Astrocyte of the spinal cord (primary cell): ENCODE results near the gene RPAP3.

Experiments
- DNase-seq: peaks from one replicate; pipeline ENCODE4 v3.0.0; 2011; ENCODE audit warnings: low read depth, low spot score
- H3K4me3 ChIP-seq: 2 replicates; pipeline ENCODE4 v1.5.1; 2011; ENCODE audit warnings: low read depth, mild to moderate bottlenecking, low read length, moderate library complexity
- in situ Hi-C: cut with HindIII; loops from 2 replicates; pipeline ENCODE4 v1.10.0; 2017; ENCODE audit warnings: low sequenced_read_pairs
- TF ChIP-seq, protein P1 (sequence below): IDR thresholded peaks from 2 replicates; pipeline ENCODE4 v1.5.1; 2012; ENCODE audit warnings: low read depth, mild to moderate bottlenecking, low read length, inconsistent platforms

Gene RPAP3

DNA sequence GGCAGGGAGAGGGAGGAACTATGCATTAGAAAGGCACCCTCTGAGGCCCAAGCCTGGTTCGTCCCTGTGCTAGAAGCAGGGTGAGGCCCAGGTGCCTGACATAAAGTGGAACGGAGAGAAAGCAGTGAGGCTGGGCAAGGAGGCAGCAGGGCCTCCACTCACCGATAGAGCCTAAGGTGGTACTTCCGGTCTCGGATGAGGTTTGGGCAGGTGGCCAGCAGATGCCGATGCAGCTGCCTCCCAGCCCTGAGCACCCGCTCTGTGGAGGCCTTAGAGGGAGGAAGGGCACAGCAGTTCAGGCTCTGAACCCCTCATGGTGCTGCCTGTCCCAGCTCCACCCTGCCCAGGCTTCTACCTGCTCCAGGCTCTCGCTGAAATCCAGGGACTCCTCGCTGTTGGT, 45.7 kb upstream of the RPAP3 start:
- in situ Hi-C loops: no loop called here
- TF ChIP-seq, protein P1, sequence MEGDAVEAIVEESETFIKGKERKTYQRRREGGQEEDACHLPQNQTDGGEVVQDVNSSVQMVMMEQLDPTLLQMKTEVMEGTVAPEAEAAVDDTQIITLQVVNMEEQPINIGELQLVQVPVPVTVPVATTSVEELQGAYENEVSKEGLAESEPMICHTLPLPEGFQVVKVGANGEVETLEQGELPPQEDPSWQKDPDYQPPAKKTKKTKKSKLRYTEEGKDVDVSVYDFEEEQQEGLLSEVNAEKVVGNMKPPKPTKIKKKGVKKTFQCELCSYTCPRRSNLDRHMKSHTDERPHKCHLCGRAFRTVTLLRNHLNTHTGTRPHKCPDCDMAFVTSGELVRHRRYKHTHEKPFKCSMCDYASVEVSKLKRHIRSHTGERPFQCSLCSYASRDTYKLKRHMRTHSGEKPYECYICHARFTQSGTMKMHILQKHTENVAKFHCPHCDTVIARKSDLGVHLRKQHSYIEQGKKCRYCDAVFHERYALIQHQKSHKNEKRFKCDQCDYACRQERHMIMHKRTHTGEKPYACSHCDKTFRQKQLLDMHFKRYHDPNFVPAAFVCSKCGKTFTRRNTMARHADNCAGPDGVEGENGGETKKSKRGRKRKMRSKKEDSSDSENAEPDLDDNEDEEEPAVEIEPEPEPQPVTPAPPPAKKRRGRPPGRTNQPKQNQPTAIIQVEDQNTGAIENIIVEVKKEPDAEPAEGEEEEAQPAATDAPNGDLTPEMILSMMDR: no peak
- DNase-seq: no peak
- H3K4me3 ChIP-seq: no peak overlapping the region

DNA sequence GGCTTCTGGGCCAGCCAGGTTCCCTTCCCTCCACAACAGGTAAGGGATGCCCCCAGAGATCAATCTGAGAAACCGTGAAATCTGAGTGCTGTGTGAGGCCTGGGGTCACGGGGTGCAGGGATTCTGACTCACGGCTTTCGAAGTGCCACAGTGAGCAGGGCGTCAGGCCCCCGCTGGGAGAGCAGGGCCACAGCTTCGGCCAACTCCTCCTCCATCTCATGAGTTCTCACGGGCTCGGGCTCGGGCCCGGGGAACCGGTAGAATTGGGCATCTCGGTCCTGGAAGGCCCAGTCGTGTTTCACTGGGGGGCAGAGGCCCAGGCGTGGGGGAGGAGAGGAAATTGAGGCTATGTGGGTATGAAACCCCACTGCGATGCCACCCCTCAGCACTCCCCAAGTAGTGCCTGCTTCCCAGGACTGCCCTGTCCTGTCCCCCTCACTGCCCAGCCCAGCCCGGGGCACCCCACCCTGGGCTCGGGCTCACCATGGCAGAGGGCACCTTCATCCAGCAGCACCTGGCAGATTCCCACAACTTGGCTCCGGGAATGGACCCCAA, 45.2 kb upstream of the RPAP3 start:
- TF ChIP-seq, protein P1: no peak
- in situ Hi-C loops: no loop called here
- no peak for DNase-seq
- no peak overlapping the region for H3K4me3 ChIP-seq

DNA sequence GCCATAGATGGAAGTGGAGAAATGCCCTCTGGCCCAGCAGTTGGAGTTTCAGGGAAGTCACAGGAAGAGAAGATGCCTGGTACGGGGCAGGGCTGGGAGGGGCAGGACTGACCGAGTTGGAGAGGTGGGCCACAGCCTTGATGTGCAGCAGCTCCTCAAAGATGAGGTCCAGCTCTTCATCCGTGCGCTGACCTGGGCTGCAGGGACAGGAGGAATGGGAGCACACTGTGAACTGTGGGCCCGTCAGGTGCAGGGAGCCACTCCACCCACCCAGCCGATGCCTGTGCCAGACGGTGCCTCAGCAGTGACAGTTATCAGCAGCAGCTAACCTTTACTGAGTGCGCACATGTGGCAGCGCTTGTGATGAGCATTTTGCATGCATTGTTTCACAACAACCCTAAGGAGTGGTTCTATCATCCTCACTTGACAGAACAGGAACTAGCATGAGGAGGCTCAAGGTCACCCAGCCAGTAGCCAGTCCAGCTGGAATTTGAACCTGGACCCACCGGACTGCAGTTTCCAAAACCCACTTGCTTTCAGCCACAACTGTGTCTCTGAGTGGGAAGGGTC, 44.5 kb upstream of the RPAP3 start:
- in situ Hi-C loops: no loop called here
- TF ChIP-seq, protein P1: no peak
- no peak overlapping the region for H3K4me3 ChIP-seq
- no peak for DNase-seq

DNA sequence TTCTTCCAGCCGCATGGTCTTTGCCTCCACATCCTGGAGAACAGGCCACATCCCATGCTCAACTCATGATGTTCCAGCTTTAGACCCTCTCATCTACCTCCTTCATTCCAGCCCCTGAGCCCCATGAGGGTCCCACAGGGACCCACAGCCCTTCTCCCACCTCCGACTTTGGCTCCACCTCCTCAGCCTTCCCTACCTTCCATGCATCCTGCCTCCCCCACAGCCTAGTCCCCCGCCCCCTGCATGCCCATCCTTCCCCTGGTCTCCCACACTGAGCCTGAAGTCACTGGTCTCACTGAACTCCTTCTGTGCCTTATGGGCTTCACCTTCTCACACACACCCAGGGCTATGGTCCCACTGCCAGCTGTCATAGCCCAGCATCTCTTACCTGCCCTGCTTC, 43.1 kb upstream of the RPAP3 start:
- in situ Hi-C loops: no loop called here
- no peak for DNase-seq
- TF ChIP-seq, protein P1: no peak
- H3K4me3 ChIP-seq: no peak overlapping the region

DNA sequence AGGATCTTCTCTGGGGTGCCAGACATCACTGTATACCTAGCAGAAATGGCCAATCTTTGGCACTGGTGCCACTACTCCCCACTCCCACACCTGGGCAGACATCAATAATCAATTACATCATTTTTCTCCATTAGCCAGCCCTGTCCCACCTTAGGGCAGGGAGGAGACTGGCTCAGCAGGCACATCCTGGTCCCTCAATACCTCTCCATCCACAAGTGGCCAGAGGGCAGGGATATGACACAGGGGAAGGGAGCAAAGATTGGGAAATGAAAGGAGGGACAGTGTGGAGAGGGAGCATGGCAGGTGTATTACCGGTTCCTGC, 42.6 kb upstream of the RPAP3 start:
- no peak overlapping the region for H3K4me3 ChIP-seq
- in situ Hi-C loops: no loop called here
- DNase-seq: no peak
- TF ChIP-seq, protein P1: no peak

DNA sequence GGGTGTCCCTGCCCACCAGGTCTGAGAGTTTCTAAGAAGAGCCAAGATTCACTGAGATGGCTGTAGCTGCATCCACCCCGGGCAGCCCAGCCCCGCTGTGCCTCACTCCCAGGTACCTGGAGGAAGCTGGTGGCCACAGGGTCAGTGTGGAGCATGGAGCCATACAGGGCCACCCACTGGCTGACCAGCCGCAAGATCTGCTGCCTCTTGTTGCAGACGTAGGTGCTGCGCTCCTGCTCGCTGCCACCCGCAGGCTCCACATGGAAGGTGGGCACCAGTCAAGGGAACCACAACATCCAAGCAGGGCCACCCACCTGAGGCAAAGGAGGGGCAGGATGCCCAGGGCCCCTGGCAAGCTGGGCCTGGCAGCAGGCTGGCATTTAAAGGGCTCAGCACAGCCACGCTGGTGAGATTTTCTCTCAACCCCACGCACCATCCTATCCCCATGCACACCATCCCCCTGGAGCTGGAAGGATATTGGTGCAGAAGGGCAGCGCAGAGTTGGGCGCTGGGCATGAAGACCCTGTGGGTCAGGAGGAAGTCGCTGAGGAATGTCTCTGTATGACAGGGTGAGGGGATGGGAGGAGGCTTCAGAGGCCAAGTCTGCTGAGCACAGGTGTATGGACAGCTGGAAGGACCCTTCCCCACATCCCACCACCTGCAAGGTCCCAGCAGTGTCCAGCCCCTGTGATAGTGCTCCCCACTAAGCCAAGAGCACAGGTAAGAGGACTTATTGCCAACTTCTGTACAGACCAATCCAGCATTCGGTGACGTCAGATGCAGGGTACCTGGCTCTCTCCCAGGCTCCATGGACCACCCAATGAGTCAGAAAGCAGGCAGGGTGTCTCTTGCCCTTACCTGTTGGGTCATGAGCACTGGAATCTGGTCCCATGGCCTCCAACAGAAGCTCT, 42.0 kb upstream of the RPAP3 start:
- TF ChIP-seq, protein P1: no peak
- DNase-seq: no peak
- H3K4me3 ChIP-seq: no peak overlapping the region
- in situ Hi-C loops: no loop called here
